Measurements from ENCODE around the gene FUT8.

DNA sequence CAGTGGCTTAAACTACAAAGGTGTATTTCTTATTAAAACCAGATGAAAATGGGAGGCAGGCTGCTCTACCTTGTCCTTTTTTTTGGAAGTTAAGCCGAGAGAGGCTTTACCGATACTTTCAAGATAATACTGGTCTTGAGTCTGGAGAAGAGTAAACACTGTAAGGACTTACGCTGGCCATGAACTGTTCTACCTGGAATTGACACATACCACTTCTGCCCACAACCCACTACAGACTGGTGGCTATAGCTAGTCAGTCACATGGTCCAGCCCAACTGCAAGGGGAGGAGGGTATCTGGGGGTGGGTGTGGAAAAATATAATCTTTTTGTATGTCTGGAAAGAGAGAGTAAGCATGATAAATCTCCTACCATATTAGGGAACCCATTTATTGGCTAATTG is 4.4 kb upstream of the FUT8 start:
- no peak for TF ChIP-seq RAD21 (IDR thresholded peaks at IDR 0.05)
- no peak for TF ChIP-seq HNF4A (conservative IDR thresholded peaks at IDR 0.05)
- TF ChIP-seq TAF1 (conservative IDR thresholded peaks at IDR 0.05): no peak
- no peak for TF ChIP-seq CTCF (IDR thresholded peaks at IDR 0.05; ENCODE audit: low read depth, low read length, missing input control)
- no peak for TF ChIP-seq ZBTB33 (IDR thresholded peaks at IDR 0.05)

Data from liver (tissue), 3 donors.